ENCODE measurements around the gene HDDC3. TPM values are rescaled to one million over a fixed set of nuclear protein-coding genes. Genes with fewer than 3 reads are reported as not detected.
A peak's percentile ranks its signal among the peaks of the same experiment; 100 is the strongest.

The HDDC3 gene
- total RNA-seq, 1 experiment from 2014 or later: 5.3 TPM

- ChIA-PET POLR2A (interaction anchor here (0.7 kb wide), 1 partner anchor 25 kb away, joined by 5 read pairs; no protein-coding TSS in a partner anchor), CTCF (interaction anchor here (3.4 kb wide), 1 partner anchor 95 kb away, joined by 16 read pairs; no protein-coding TSS in a partner anchor)
- Histone ChIP-seq H3K9me3 (ENCODE audit: control insufficient read depth, insufficient read depth, low read depth, low read length) (no peaks in the 10 kb centered on the region), H3K27ac (ENCODE audit: low read length) (peak within 1 kb of the TSS; percentile 96), H3K4me1 (ENCODE audit: control insufficient read depth, insufficient read depth, low read length) (peaks cover 17% of the 10 kb centered on the region), H3K27me3 (ENCODE audit: control insufficient read depth, insufficient read depth, low read length) (no peaks in the 10 kb centered on the region), H3K36me3 (ENCODE audit: control insufficient read depth, insufficient read depth, low read length) (peaks cover 4% of the 10 kb centered on the region; the same call in 1 of the 2 replicates), H3K4me3 (ENCODE audit: low read depth in 2 of 2, low read length in 2 of 2) (peak within 1 kb of the TSS; percentile 77 to 81)
- in situ Hi-C loops (cut with HindIII; ENCODE audit: low pct_unique_long_range_greater_than_20kb, low sequenced_read_pairs) (no loop called here), intact Hi-C loops (cut with micrococcal nuclease; ENCODE audit: unreplicated experiment) (no loop called here)
- TSS peak; percentile 78 for BruUV-seq (replicated peaks)
- TF ChIP-seq REST (IDR thresholded peaks at IDR 0.05; ENCODE audit: insufficient read depth in 1 of 2, low read depth in 2 of 2, low read length in 1 of 2) (no peak), POLR2AphosphoS5 (IDR thresholded peaks at IDR 0.05; ENCODE audit: low read depth, low read length) (peak; percentile 97), SIN3A (IDR thresholded peaks at IDR 0.05; ENCODE audit: borderline replicate concordance, insufficient read depth, low read depth, low read length) (peak; percentile 67; the same call in 1 of the 2 replicates), TCF7L2 (IDR thresholded peaks at IDR 0.05; ENCODE audit: low read depth, low read length) (peak; percentile 70; the same call in 1 of the 2 replicates)
- TF ChIP-seq, protein P1, sequence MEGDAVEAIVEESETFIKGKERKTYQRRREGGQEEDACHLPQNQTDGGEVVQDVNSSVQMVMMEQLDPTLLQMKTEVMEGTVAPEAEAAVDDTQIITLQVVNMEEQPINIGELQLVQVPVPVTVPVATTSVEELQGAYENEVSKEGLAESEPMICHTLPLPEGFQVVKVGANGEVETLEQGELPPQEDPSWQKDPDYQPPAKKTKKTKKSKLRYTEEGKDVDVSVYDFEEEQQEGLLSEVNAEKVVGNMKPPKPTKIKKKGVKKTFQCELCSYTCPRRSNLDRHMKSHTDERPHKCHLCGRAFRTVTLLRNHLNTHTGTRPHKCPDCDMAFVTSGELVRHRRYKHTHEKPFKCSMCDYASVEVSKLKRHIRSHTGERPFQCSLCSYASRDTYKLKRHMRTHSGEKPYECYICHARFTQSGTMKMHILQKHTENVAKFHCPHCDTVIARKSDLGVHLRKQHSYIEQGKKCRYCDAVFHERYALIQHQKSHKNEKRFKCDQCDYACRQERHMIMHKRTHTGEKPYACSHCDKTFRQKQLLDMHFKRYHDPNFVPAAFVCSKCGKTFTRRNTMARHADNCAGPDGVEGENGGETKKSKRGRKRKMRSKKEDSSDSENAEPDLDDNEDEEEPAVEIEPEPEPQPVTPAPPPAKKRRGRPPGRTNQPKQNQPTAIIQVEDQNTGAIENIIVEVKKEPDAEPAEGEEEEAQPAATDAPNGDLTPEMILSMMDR (IDR thresholded peaks at IDR 0.05): no peak
- DNase-seq (ENCODE audit: low read depth, low spot score) (peak; percentile 84), ATAC-seq (peak; percentile 91)
Measured at GRCh38 chr15:90954712-90955623, 22.6 kb upstream of the HDDC3 start, which contains the start of gene RCCD1. TSS of gene RCCD1 (plus strand) at chr15:90954884. CDS start at chr15:90956735, 1,851 bp downstream.

- in situ Hi-C loops (cut with HindIII; ENCODE audit: low pct_unique_long_range_greater_than_20kb, low sequenced_read_pairs) (no loop called here), intact Hi-C loops (cut with micrococcal nuclease; ENCODE audit: unreplicated experiment) (no loop called here)
- ChIA-PET CTCF (interaction anchor here (1.1 to 3.4 kb wide), 2 partner anchors 96 kb away, joined by 3 to 16 read pairs; no protein-coding TSS in a partner anchor), POLR2A (no interaction called here)
- no peak for TF ChIP-seq SIN3A (IDR thresholded peaks at IDR 0.05; ENCODE audit: borderline replicate concordance, insufficient read depth, low read depth, low read length)
- TF ChIP-seq POLR2AphosphoS5 (IDR thresholded peaks at IDR 0.05; ENCODE audit: low read depth, low read length): no peak
- TF ChIP-seq, protein P1 (IDR thresholded peaks at IDR 0.05): no peak
- no peak for TF ChIP-seq REST (IDR thresholded peaks at IDR 0.05; ENCODE audit: insufficient read depth in 1 of 2, low read depth in 2 of 2, low read length in 1 of 2)
- no peak for TF ChIP-seq TCF7L2 (IDR thresholded peaks at IDR 0.05; ENCODE audit: low read depth, low read length)
- peak overlapping the region; percentile 77 to 81; a peak in 3 of 4 replicates for H3K4me3 ChIP-seq (ENCODE audit: low read depth in 2 of 2, low read length in 2 of 2)
- TSS peak; percentile 71 for BruUV-seq (replicated peaks)
- H3K27me3 ChIP-seq (ENCODE audit: control insufficient read depth, insufficient read depth, low read length): no peaks in the 10 kb centered on the region
- DNase-seq (ENCODE audit: low read depth, low spot score) (no peak), ATAC-seq (no peak)
- H3K4me1 ChIP-seq (ENCODE audit: control insufficient read depth, insufficient read depth, low read length): peaks cover 23% of the 10 kb centered on the region
- H3K27ac ChIP-seq (ENCODE audit: low read length): peak overlapping the region; percentile 96
- H3K9me3 ChIP-seq (ENCODE audit: control insufficient read depth, insufficient read depth, low read depth, low read length): no peaks in the 10 kb centered on the region
- H3K36me3 ChIP-seq (ENCODE audit: control insufficient read depth, insufficient read depth, low read length): peaks cover 4% of the 10 kb centered on the region; the same call in 1 of the 2 replicates
Measured at GRCh38 chr15:90953947-90954711, 21.8 kb upstream of the HDDC3 start.
